GM10266 (cell line): Measurements from ENCODE around the gene XPO6.

ENCODE experiments used
- DNase-seq: peaks from one replicate; pipeline ENCODE4 v3.0.0; 2012; ENCODE audit errors: extremely low spot score
- CTCF ChIP-seq: IDR thresholded peaks from 2 replicates; pipeline ENCODE4 v1.5.1; 2012; ENCODE audit warnings: mild to moderate bottlenecking, low read depth; ENCODE audit not compliant: control insufficient read depth, insufficient read depth; ENCODE audit errors: missing control alignments

XPO6 gene

GRCh38 chr16:28110479-28110878 lies 101.3 kb downstream of the XPO6 start:
- no peak for TF ChIP-seq CTCF
- DNase-seq = no peak

GRCh38 chr16:28110074-28110473 lies 101.7 kb downstream of the XPO6 start:
- no peak for DNase-seq
- TF ChIP-seq CTCF = no peak

- DNase-seq = no peak
- no peak for TF ChIP-seq CTCF
Observed at GRCh38 chr16:28108590-28109247, 103.0 kb downstream of the XPO6 start.

GRCh38 chr16:28107232-28107631 lies 104.5 kb downstream of the XPO6 start:
- DNase-seq = no peak
- TF ChIP-seq CTCF = no peak

GRCh38 chr16:28106467-28107215 lies 105.1 kb downstream of the XPO6 start:
- no peak for TF ChIP-seq CTCF
- DNase-seq = no peak

- no peak for DNase-seq
- TF ChIP-seq CTCF = no peak
Observed at GRCh38 chr16:28105954-28106353, 105.8 kb downstream of the XPO6 start.

- no peak for DNase-seq
- TF ChIP-seq CTCF = no peak
Observed at GRCh38 chr16:28105297-28105696, 106.5 kb downstream of the XPO6 start.
